ENCODE measurements around the gene PLGLB1.
"Not testable (repeated sequence)": the region's sequence is repeated elsewhere in the genome, so short reads cannot be mapped to it uniquely, and the experiment has no call there.

PLGLB1 gene

DNA sequence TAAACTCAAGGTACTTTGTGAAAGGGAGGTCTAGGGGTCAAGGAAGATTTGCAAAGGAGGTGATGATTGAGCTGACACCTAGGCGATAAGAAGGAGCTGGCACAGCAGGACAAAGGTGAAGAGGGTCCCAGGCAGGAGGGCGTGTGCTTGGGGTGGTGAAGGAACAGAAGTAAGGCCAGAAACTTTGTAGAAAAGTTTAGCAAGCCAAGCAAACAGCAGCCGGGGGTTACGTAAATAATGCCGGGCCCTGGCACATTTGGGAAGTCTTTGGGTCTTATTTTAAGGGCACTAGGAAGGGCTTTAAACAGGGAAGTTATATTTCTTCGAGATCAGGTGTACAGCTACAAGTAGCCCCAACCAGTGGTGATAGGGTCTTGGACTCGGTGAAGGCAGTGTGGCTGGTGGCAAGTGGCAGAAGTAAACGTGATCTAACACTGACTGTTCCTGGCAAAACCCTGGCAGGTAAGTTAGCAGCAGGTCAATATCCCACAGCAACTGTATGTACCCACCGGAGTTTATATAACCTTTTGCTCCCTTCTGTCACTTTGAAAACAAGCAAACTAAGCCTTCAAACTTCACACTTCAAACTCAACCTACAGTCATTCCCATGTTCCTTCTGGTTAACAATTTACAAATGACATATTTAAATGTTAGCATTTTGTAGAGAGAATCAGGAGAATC is 7.0 kb downstream of the PLGLB1 start:
- H3K36me3 Mint-ChIP-seq; H3K4me3 Mint-ChIP-seq; ATAC-seq (ENCODE audit: low read depth); H3K27ac Mint-ChIP-seq; H3K9me3 Mint-ChIP-seq; DNase-seq (ENCODE audit: low spot score in 2 of 2); H3K27me3 Mint-ChIP-seq; H3K4me1 Mint-ChIP-seq: not testable (repeated sequence)

DNA sequence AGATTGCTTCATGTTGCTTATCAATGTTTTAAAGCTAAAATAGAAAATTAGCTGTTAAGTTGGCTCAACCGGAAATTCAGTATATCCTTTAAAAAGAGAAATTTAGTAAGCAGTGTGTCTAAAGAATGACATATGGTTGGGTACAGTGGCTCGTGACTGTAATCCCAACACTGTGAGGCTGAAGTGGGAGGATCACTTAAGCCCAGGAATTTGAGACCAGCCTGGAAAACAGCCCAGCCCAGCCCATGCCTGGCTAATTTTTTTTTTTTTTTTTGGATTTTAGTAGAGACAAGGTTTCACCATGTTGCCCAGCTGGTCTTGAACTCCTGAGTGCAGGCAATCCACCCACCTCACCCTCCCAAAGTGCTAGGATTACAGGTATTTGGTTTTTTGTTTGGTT is 17.2 kb downstream of the PLGLB1 start:
- not testable (repeated sequence) for H3K4me1 Mint-ChIP-seq; H3K27me3 Mint-ChIP-seq; H3K36me3 Mint-ChIP-seq; H3K4me3 Mint-ChIP-seq; H3K9me3 Mint-ChIP-seq; DNase-seq (ENCODE audit: low spot score in 2 of 2); H3K27ac Mint-ChIP-seq; ATAC-seq (ENCODE audit: low read depth)

Data from memory B cell (primary cell).